Smooth muscle cell (in vitro differentiated cells): Measurements from ENCODE around the gene MTUS2. TPM values are rescaled to one million over a fixed set of nuclear protein-coding genes. Genes with fewer than 3 reads are reported as not detected.

Source experiments
- DNase-seq: peaks from one replicate; lab custom pipeline; 2025; ENCODE audit not compliant: unreplicated experiment; lab: John Stamatoyannopoulos, UW
- H2AFZ ChIP-seq: fragments of 200-600 bp; sonication (generic); 2 replicates; pipeline ENCODE4 v1.6.0; 2016; ENCODE audit warnings: antibody characterized with exemption, low read depth, mild to moderate bottlenecking
- H3F3A ChIP-seq: fragments of 200-600 bp; sonication (generic); 2 replicates; pipeline ENCODE4 v1.6.0; 2017; ENCODE audit warnings: antibody characterized with exemption, low read depth
- H3K27ac ChIP-seq: fragments of 200-600 bp; sonication (generic); 2 replicates; pipeline ENCODE4 v1.5.1; 2016; ENCODE audit warnings: low read depth, mild to moderate bottlenecking
- H3K27me3 ChIP-seq: fragments of 200-600 bp; sonication (generic); 2 replicates; pipeline ENCODE4 v1.6.1; 2016; ENCODE audit warnings: low read depth, mild to moderate bottlenecking
- H3K36me3 ChIP-seq: fragments of 200-600 bp; sonication (generic); 2 replicates; pipeline ENCODE4 v1.5.1; 2016; ENCODE audit warnings: low read depth
- H3K4me1 ChIP-seq: fragments of 200-600 bp; sonication (generic); 2 replicates; pipeline ENCODE4 v1.5.1; 2016; ENCODE audit warnings: low read depth
- H3K4me2 ChIP-seq: fragments of 200-600 bp; sonication (generic); 2 replicates; pipeline ENCODE4 v1.6.0; 2016; ENCODE audit warnings: mild to moderate bottlenecking
- H3K4me3 ChIP-seq: fragments of 200-600 bp; sonication (generic); 2 replicates; pipeline ENCODE4 v1.5.1; 2016; ENCODE audit warnings: mild to moderate bottlenecking
- H3K79me2 ChIP-seq: fragments of 200-600 bp; sonication (generic); 2 replicates; pipeline ENCODE4 v1.6.0; 2016; ENCODE audit warnings: low read depth, mild to moderate bottlenecking
- H3K9ac ChIP-seq: fragments of 200-600 bp; sonication (generic); 2 replicates; pipeline ENCODE4 v1.6.0; 2016; ENCODE audit warnings: low read depth
- H3K9me3 ChIP-seq: fragments of 200-600 bp; sonication (generic); replicated peaks from 2 replicates; pipeline ENCODE4 v1.5.1; 2016; ENCODE audit warnings: low read depth
- H4K20me1 ChIP-seq: fragments of 200-600 bp; sonication (generic); 2 replicates; pipeline ENCODE4 v1.6.0; 2016; ENCODE audit warnings: low read depth
- CTCF ChIP-seq: fragments of 200-600 bp; sonication (generic); IDR thresholded peaks from 2 replicates; pipeline ENCODE4 v1.5.1; 2017; ENCODE audit warnings: borderline replicate concordance, mild to moderate bottlenecking, antibody characterized with exemption; ENCODE audit not compliant: insufficient read depth, poor library complexity, severe bottlenecking
- WGBS: methylation state at CpG from one replicate; pipeline ENCODE4 v1.1.7; 2016; ENCODE audit warnings: low lambda C conversion rate; 5-methylcytosine and 5-hydroxymethylcytosine counted together
- polyA plus RNA-seq: library from polyadenylated mRNA; unstranded; fragments of >200 nt; fragmentation: Nextera tagmentation; extraction: Ambion mirVana; gene quantifications from 2 replicates; pipeline ENCODE4 v1.2.1, GENCODE V29; 2016
- total RNA-seq: library from RNA; depleted of rRNA; stranded (reverse); fragments of >200 nt; gene quantifications from 2 replicates; pipeline ENCODE4 v1.2.3, GENCODE V29; 2014

The MTUS2 gene
- 0.18 and 0.63 TPM in 2 replicates for total RNA-seq
- polyA plus RNA-seq = 0.06 and 2.0 TPM in 2 replicates

GRCh38 chr13:28820099-28821051 is at the start of gene MTUS2:
TSS of gene MTUS2 (plus strand) at chr13:28820339.
- H2AFZ ChIP-seq = peak within 1 kb of the TSS; percentile 72
- peaks cover 7% of the 10 kb centered on the region for H3K4me1 ChIP-seq
- 2% methylated on average over 37 of the region's 89 CpGs for WGBS
- H3K4me2 ChIP-seq = peak within 1 kb of the TSS; percentile 97
- H3K4me3 ChIP-seq = peak within 1 kb of the TSS; percentile 56
- no peak within 1 kb of the TSS for H3K9ac ChIP-seq
- no peaks in the 10 kb centered on the region for H3F3A ChIP-seq
- no peak within 1 kb of the TSS for H3K27ac ChIP-seq
- no peaks in the 10 kb centered on the region for H4K20me1 ChIP-seq
- H3K36me3 ChIP-seq = no peaks in the 10 kb centered on the region
- no peak for TF ChIP-seq CTCF
- peaks cover 42% of the 10 kb centered on the region for H3K27me3 ChIP-seq
- H3K9me3 ChIP-seq = no peaks in the 10 kb centered on the region
- no peaks in the 10 kb centered on the region for H3K79me2 ChIP-seq
- no peak for DNase-seq

GRCh38 chr13:28778308-28779215 is 41.6 kb upstream of the MTUS2 start:
- Histone ChIP-seq H3K4me2 (no peak overlapping the region), H3K4me1 (no peaks in the 10 kb centered on the region), H3K27me3 (no peaks in the 10 kb centered on the region), H3F3A (no peaks in the 10 kb centered on the region), H3K9me3 (peaks cover 3% of the 10 kb centered on the region), H3K79me2 (no peaks in the 10 kb centered on the region), H3K36me3 (no peaks in the 10 kb centered on the region), H2AFZ (no peak overlapping the region), H4K20me1 (no peaks in the 10 kb centered on the region), H3K27ac (no peak overlapping the region), H3K9ac (no peak overlapping the region), H3K4me3 (no peak overlapping the region)
- no peak for DNase-seq
- 95% methylated on average over 48 of the region's 48 CpGs for WGBS
- TF ChIP-seq CTCF = no peak

GRCh38 chr13:28792992-28793391 is 27.1 kb upstream of the MTUS2 start:
- peak overlapping the region; percentile 17 for H3K27ac ChIP-seq
- no peaks in the 10 kb centered on the region for H3K27me3 ChIP-seq
- H3K9me3 ChIP-seq = no peaks in the 10 kb centered on the region
- no peaks in the 10 kb centered on the region for H3K4me1 ChIP-seq
- WGBS = 25% methylated on average over 2 of the region's 2 CpGs
- no peak overlapping the region for H3K4me2 ChIP-seq
- H3K9ac ChIP-seq = no peak overlapping the region
- H2AFZ ChIP-seq = peak overlapping the region; percentile 31
- TF ChIP-seq CTCF = no peak
- H3K36me3 ChIP-seq = no peaks in the 10 kb centered on the region
- no peak overlapping the region for H3K4me3 ChIP-seq
- H3K79me2 ChIP-seq = no peaks in the 10 kb centered on the region
- H3F3A ChIP-seq = peaks cover 4% of the 10 kb centered on the region
- DNase-seq = no peak
- no peaks in the 10 kb centered on the region for H4K20me1 ChIP-seq
